ENCODE results near the gene TMEM79.

TMEM79 gene

DNA sequence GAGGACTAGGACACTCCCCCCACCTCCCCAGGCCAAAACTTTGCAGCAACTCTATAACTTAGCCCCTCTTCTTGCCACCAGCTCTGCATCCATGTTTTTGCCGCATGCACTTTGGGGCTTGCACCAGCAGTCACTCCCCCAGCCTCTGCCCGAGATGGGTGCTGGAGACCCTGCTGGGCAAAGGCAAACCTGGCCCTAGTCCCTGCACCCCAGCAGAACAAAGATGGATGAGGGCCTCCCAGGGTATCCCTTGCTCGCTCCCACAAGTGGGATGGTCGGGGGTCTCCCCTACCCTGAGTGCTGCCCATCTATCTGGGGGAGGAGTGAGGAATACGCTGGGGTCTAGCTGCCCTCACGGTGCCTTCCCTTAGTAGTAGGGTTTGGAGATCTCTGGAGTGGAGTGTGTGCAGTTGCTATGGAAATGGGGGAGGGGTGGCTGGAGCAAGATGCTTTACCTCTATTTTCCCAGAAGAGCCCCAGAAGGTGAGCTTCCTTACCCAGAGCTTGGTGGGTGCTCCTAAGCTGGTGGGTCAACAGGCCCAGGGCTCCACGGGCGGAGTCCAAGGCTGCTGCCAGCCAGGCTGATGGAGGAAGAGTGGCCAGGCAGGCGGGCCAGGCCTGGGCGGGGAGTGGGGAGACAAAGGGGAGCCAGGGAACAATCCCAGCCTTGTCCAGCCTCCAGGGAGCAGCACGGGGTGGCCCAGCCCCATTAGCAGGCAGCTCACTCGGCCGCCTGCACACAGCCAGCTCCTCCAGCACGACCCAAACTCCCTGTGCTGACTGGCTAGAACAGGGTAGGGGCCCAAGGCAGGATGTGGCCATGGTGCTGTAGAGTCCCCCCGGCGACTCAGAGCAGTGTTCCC is 36.4 kb upstream of the TMEM79 start, which contains the start of gene PAQR6:
TSS of gene PAQR6 (minus strand) at position 597 of the 863 bp plus-strand sequence. CDS start 1,325 bp downstream, outside the sequence.
- no peak for DNase-seq (ENCODE audit: low read depth, low spot score)
- ChIA-PET POLR2A (no interaction called here), CTCF (interaction anchor here (1.5 kb wide), 1 partner anchor 10 kb away, joined by 4 read pairs; no protein-coding TSS in a partner anchor)
- H3K4me3 ChIP-seq (ENCODE audit: low read depth, low read length), result no peak within 1 kb of the TSS
- TF ChIP-seq, protein P1, sequence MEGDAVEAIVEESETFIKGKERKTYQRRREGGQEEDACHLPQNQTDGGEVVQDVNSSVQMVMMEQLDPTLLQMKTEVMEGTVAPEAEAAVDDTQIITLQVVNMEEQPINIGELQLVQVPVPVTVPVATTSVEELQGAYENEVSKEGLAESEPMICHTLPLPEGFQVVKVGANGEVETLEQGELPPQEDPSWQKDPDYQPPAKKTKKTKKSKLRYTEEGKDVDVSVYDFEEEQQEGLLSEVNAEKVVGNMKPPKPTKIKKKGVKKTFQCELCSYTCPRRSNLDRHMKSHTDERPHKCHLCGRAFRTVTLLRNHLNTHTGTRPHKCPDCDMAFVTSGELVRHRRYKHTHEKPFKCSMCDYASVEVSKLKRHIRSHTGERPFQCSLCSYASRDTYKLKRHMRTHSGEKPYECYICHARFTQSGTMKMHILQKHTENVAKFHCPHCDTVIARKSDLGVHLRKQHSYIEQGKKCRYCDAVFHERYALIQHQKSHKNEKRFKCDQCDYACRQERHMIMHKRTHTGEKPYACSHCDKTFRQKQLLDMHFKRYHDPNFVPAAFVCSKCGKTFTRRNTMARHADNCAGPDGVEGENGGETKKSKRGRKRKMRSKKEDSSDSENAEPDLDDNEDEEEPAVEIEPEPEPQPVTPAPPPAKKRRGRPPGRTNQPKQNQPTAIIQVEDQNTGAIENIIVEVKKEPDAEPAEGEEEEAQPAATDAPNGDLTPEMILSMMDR (IDR thresholded peaks at IDR 0.05; ENCODE audit: insufficient read depth, low read length, missing control alignments), result no peak

DNA sequence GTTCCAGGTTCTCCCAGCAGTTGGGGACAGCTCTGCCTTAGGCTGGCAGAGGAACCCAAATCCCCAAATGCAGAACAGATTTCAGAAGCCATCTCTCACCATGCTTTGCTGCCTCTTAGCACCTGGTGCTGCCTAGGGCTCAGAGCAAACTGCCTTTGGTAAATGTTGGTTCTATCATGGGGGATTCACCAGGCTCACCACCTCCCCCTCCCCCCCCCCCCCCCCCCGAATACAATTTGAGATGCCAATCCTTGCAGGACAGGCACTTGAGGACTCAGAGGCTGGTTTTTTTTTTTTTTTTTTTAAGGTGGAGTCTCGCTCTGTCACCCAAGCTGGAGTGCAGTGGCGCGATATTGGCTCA is 35.8 kb upstream of the TMEM79 start:
- ChIA-PET POLR2A (no interaction called here), CTCF (no interaction called here)
- no peak overlapping the region for H3K4me3 ChIP-seq (ENCODE audit: low read depth, low read length)
- no peak for DNase-seq (ENCODE audit: low read depth, low spot score)
- TF ChIP-seq, protein P1 (IDR thresholded peaks at IDR 0.05; ENCODE audit: insufficient read depth, low read length, missing control alignments), result no peak

GRCh38 chr1:156249593-156249992 is 34.5 kb upstream of the TMEM79 start:
- CTCF ChIA-PET, result interaction anchor here (1.1 kb wide), 1 partner anchor 8 kb away, joined by 3 read pairs; no protein-coding TSS in a partner anchor
- TF ChIP-seq, protein P1 (IDR thresholded peaks at IDR 0.05; ENCODE audit: insufficient read depth, low read length, missing control alignments), result no peak
- POLR2A ChIA-PET, result no interaction called here
- DNase-seq (ENCODE audit: low read depth, low spot score), result no peak
- H3K4me3 ChIP-seq (ENCODE audit: low read depth, low read length), result no peak overlapping the region

DNA sequence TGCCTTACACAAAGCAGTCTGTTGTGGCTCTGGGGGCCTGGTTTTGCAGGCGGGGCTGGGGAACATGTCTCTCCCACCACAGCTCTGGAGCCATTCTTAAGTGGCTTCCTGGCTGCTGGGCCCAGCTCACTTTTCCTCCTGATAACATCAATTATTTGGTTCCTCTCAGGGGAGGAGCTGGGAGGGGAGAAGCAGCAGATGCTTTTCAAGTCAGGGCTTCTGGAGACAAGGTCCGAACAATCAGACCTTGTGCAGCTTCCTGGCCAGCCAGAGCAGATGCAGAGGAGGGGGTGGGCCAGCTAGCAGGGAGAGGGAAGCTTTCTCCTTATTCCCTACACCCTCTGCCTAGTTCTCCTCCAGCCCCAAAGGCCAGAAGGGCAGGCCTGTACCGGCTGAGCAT is 32.6 kb upstream of the TMEM79 start:
- H3K4me3 ChIP-seq (ENCODE audit: low read depth, low read length), result no peak overlapping the region
- POLR2A ChIA-PET, result interaction anchor here (1.1 kb wide), 1 partner anchor 9 kb away, joined by 3 read pairs; no protein-coding TSS in a partner anchor
- TF ChIP-seq, protein P1 (IDR thresholded peaks at IDR 0.05; ENCODE audit: insufficient read depth, low read length, missing control alignments), result no peak
- CTCF ChIA-PET, result interaction anchor here (1.0 to 3.5 kb wide), 6 partner anchors 12 to 108 kb away, joined by 3 to 13 read pairs (median 4); no protein-coding TSS in a partner anchor
- DNase-seq (ENCODE audit: low read depth, low spot score), result no peak

DNA sequence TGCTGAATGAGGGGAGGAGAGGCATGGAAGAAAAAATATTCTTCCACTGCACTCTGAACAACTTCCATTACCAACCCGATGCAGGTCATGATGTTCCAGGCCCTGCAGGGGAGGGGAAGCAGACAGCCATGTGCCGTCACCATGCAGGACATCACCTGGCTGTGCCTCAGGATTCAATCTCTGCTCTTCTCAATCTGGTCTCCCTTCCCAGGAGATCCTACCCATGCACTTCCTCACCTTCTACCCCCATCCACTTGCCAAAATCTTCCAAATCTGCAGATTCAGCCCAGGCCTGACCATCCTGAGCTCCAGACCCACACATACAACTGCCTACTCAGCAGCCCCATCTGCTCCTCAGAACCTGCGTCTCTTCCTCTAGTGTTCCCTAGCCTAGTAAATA is 30.5 kb upstream of the TMEM79 start:
- no peak overlapping the region for H3K4me3 ChIP-seq (ENCODE audit: low read depth, low read length)
- DNase-seq (ENCODE audit: low read depth, low spot score), result no peak
- ChIA-PET POLR2A (interaction anchor here (0.5 kb wide), 1 partner anchor 20 kb away, joined by 4 read pairs; no protein-coding TSS in a partner anchor), CTCF (interaction anchor here (0.8 to 3.5 kb wide), 2 partner anchors 19 to 66 kb away, joined by 3 to 13 read pairs; no protein-coding TSS in a partner anchor)
- TF ChIP-seq, protein P1 (IDR thresholded peaks at IDR 0.05; ENCODE audit: insufficient read depth, low read length, missing control alignments), result no peak

DNA sequence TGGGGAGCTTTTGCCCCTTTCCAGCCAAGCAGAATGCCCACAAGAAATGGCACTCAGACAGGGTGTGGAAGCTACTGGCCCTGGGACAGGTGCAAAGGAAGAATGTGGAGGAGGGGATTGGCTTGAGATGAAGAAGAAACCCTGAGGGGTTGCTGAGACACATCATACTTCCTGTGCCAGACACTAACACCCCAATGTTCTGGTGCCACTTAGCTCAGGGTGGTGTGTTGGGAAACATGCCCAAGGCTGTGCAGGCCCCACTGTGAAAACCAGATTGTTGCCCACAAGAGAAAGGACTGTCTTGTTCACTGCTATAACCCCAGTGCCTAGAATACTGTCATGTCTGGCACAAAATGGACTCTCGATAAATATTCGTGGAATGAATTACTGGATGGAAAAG is 26.4 kb upstream of the TMEM79 start:
- no peak overlapping the region for H3K4me3 ChIP-seq (ENCODE audit: low read depth, low read length)
- no peak for DNase-seq (ENCODE audit: low read depth, low spot score)
- ChIA-PET POLR2A (no interaction called here), CTCF (interaction anchor here (0.9 to 1.5 kb wide), 5 partner anchors 8 to 161 kb away, joined by 3 to 4 read pairs (median 3); no protein-coding TSS in a partner anchor)
- TF ChIP-seq, protein P1 (IDR thresholded peaks at IDR 0.05; ENCODE audit: insufficient read depth, low read length, missing control alignments), result no peak
